NT2/D1 (cell line): Measurements from ENCODE around the gene ENO2.

Experiments used
- DNase-seq: peaks from one replicate; pipeline ENCODE4 v3.0.0-alpha.2; 2011; ENCODE audit warnings: low read depth, low spot score
- H3K27me3 ChIP-seq: 2 replicates; pipeline ENCODE4 v1.6.0; 2011; ENCODE audit warnings: mild to moderate bottlenecking; ENCODE audit not compliant: insufficient read length, insufficient read depth
- H3K36me3 ChIP-seq: 2 replicates; pipeline ENCODE4 v1.6.1; 2011; ENCODE audit warnings: mild to moderate bottlenecking, low read length, mixed read lengths; ENCODE audit not compliant: insufficient read depth, insufficient read length
- H3K4me1 ChIP-seq: 2 replicates; pipeline ENCODE4 v1.5.1; 2011; ENCODE audit not compliant: insufficient read depth, insufficient read length
- H3K4me3 ChIP-seq: 2 replicates; pipeline ENCODE4 v1.5.1; 2011; ENCODE audit warnings: low read depth; ENCODE audit not compliant: insufficient read length
- H3K9ac ChIP-seq: 2 replicates; pipeline ENCODE4 v1.6.0; 2011; ENCODE audit warnings: low read depth; ENCODE audit not compliant: insufficient read length
- H3K9me3 ChIP-seq: 2 replicates; pipeline ENCODE4 v1.5.1; 2011; ENCODE audit warnings: mild to moderate bottlenecking, low read length; ENCODE audit not compliant: insufficient read depth
- SUZ12 ChIP-seq: IDR thresholded peaks from 2 replicates; pipeline ENCODE4 v1.6.1; 2011; ENCODE audit not compliant: insufficient read length, insufficient read depth; ENCODE audit errors: extremely low read depth
- YY1 ChIP-seq: IDR thresholded peaks from 2 replicates; pipeline ENCODE4 v1.6.1; 2011; ENCODE audit not compliant: insufficient read length, insufficient read depth
- ZNF274 ChIP-seq: IDR thresholded peaks from 2 replicates; pipeline ENCODE4 v1.6.1; 2011; ENCODE audit warnings: mild to moderate bottlenecking, low read depth, low read length

ENO2 gene

DNA sequence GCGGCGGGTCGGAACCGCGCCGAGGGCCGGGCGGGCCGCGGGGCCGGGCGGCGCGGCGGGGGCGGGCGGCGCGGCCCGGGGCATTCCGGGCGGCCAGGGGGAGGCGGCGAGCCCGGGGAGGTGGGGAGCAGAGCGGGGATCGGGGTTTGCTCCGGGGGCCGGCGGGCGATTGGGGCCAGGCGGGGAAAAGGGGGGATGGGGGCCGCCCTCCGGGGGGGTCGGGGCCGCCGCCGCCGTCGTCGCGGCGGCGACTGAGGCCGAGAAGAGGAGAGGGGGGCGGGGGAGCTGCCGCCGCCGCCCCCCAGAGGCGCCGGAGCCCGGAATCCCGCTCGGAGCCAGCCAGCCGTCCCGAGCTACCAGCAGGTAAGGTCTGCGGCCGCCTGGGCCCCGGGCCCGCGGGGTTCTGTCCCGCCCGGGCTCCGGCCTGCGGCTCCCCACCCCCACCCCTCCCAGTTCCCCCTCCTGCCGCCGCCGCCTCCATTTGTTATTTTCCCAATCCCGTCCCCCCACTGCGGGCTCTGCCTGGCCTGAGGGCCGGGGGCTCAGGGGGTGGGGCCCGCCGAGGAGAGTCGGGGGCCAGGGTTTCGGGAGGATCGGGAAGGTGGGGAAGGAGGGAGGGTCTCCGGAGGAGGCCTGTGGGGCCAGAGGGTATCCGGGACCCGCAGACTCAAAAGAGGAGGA lies 13.8 kb downstream of the ENO2 start:
- Histone ChIP-seq H3K9me3 (no peaks in the 10 kb centered on the region), H3K9ac (peak overlapping the region; percentile 94), H3K27me3 (no peaks in the 10 kb centered on the region), H3K36me3 (peaks cover 40% of the 10 kb centered on the region), H3K4me3 (peak overlapping the region; percentile 89), H3K4me1 (peaks cover 24% of the 10 kb centered on the region)
- DNase-seq: no peak
- no peak for TF ChIP-seq SUZ12
- no peak for TF ChIP-seq YY1

DNA sequence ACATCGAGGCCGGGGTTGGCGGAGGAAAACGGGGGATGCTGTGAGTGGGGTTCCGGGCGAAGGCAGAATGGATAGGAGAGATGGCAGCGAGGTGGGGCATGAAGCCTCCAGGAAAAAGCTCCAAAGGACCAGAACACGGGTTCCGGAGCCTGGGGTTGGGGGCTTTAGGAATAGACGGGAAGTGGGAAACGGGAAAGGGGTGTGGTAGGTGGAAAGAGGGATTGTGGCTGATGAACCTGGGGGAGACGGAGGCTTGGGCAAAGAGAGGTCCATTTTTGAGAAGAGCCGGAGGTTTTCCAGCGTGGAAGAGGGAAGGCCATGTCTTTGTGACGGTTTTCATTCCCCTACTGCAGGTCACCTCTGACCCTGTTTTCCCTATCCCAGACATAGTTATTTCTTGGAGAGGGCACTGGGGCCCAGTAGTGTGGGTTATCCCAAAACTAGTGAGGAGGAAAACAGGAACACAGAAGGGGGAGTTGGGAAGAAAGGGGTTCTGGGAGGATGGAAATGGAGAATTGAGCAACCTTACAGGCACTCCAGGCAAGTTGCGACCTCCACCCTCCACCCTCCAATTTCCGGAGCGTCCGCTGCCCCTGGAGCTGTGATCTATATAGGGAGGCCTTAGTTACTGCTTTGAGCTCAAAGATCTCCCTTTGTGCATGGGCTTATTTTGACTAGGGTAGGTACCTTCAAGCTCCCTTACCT lies 14.5 kb downstream of the ENO2 start:
- TF ChIP-seq YY1: no peak
- no peak for TF ChIP-seq ZNF274
- no peak for TF ChIP-seq SUZ12
- Histone ChIP-seq H3K4me1 (peaks cover 24% of the 10 kb centered on the region), H3K36me3 (peaks cover 40% of the 10 kb centered on the region), H3K27me3 (no peaks in the 10 kb centered on the region), H3K9ac (peak overlapping the region; percentile 94), H3K4me3 (peak overlapping the region; percentile 89), H3K9me3 (no peaks in the 10 kb centered on the region)
- DNase-seq: no peak

DNA sequence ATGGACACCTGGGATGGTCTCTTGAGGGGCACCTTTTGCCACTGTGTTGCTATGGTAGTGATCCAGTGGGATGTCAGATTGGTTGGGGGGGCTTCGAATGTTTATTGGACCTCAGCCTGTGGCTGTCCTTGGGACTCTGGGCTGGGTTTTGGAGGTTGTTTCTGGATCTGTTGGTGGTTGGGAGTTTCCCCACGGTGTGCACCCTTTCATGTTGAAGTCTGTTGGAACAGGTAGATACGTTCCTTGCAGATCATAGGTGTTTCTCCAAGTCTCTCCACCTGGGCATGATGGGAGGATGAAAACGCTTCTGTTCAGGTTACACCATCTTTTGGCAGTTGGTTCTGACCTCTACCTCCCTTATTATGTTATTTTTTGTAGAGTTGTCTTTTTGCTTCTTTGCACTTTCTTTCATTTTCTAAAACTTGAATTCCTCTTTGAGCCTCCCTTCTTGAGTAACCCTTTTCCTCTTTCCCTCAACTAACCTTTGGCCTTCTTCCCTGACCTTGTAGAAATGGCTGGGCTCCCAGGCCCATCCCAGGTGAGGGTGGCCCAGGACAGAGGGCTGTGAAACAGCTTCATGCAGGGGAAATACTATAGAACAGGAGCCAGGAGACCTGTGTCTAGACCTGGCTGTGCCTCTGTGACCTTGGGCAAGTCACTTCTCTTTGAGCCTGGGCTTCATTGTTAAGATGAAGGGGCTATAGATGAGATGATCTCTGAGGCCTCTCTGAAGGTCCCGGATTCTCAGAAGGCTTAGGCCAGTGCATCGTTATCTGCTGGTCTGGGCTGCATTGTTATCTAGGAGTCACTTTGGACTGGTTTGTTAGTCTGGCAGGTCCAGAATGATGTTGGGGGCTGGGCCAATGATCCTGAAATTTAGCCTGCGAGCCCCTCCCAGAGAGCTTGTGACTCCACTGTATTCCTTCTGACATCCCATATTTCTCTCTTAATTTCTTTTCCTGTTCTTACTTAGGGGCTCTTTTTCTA lies 15.4 kb downstream of the ENO2 start:
- no peak for TF ChIP-seq ZNF274
- TF ChIP-seq YY1: no peak
- no peak for TF ChIP-seq SUZ12
- Histone ChIP-seq H3K4me1 (peaks cover 20% of the 10 kb centered on the region), H3K9ac (peak overlapping the region; percentile 94), H3K36me3 (peaks cover 46% of the 10 kb centered on the region), H3K4me3 (peak overlapping the region; percentile 89), H3K27me3 (no peaks in the 10 kb centered on the region), H3K9me3 (no peaks in the 10 kb centered on the region)
- no peak for DNase-seq

DNA sequence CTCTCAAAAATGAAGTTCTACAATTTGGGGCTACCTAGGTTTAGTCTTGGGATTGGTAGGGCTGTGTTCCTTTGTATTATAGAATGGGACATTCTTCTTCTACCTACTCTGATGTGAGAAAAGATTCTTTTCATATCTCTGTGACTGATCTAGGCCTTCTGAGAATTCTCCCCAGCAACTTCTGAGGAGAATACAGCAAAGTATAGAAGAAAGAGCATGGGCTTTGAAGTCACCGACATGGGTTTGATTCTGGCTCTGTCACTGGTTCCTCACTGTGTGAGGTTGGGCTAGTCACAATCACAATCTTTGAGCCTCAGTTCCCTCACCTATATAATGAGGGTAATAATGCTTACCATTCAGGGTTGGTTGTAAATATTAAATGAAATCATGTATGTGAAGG lies 18.4 kb downstream of the ENO2 start:
- no peak overlapping the region for H3K9ac ChIP-seq
- no peaks in the 10 kb centered on the region for H3K9me3 ChIP-seq
- no peaks in the 10 kb centered on the region for H3K27me3 ChIP-seq
- peaks cover 71% of the 10 kb centered on the region for H3K36me3 ChIP-seq
- no peak for DNase-seq
- no peak overlapping the region for H3K4me3 ChIP-seq
- no peak for TF ChIP-seq SUZ12
- TF ChIP-seq YY1: no peak
- TF ChIP-seq ZNF274: no peak
- H3K4me1 ChIP-seq: peaks cover 23% of the 10 kb centered on the region

DNA sequence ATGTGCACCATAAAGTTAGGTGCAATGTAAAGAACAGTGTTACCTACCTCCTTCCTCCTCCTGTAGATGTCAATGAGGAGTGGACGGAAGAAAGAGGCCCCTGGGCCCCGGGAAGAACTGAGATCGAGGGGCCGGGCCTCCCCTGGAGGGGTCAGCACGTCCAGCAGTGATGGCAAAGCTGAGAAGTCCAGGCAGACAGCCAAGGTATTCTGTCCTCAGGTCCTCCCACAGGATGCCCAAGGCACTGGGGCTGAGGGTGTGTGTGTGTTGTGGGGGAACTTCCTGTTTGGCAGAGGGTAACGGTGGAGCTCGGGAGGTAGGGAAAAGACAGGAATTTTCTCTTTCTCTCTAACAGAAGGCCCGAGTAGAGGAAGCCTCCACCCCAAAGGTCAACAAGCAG lies 19.7 kb downstream of the ENO2 start:
- H3K36me3 ChIP-seq: peaks cover 81% of the 10 kb centered on the region
- no peak overlapping the region for H3K9ac ChIP-seq
- no peaks in the 10 kb centered on the region for H3K9me3 ChIP-seq
- H3K4me3 ChIP-seq: no peak overlapping the region
- H3K27me3 ChIP-seq: no peaks in the 10 kb centered on the region
- H3K4me1 ChIP-seq: peaks cover 32% of the 10 kb centered on the region
- DNase-seq: no peak
- no peak for TF ChIP-seq SUZ12
- TF ChIP-seq ZNF274: no peak
- TF ChIP-seq YY1: no peak

DNA sequence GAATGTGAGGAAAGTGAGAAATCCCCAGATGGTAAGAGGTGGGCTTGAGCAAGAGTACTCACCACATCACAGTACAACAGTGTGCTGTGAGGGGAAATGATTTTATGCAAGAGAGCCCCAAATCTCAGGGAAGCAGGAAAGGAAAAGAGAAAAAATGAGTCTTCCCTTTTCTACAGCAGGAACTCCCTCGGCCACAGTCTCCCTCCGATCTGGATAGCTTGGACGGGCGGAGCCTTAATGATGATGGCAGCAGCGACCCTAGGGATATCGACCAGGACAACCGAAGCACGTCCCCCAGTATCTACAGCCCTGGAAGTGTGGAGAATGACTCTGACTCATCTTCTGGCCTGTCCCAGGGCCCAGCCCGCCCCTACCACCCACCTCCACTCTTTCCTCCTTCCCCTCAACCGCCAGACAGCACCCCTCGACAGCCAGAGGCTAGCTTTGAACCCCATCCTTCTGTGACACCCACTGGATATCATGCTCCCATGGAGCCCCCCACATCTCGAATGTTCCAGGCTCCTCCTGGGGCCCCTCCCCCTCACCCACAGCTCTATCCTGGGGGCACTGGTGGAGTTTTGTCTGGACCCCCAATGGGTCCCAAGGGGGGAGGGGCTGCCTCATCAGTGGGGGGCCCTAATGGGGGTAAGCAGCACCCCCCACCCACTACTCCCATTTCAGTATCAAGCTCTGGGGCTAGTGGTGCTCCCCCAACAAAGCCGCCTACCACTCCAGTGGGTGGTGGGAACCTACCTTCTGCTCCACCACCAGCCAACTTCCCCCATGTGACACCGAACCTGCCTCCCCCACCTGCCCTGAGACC lies 21.2 kb downstream of the ENO2 start:
- Histone ChIP-seq H3K36me3 (peaks cover 84% of the 10 kb centered on the region), H3K9ac (peak overlapping the region; percentile 6), H3K4me1 (peaks cover 22% of the 10 kb centered on the region), H3K27me3 (no peaks in the 10 kb centered on the region), H3K4me3 (no peak overlapping the region), H3K9me3 (no peaks in the 10 kb centered on the region)
- DNase-seq: no peak
- TF ChIP-seq ZNF274 (no peak), YY1 (no peak), SUZ12 (no peak)
